Thyroid gland (tissue), 4 donors: Measurements from ENCODE around the gene LRRC34. TPM values are rescaled to one million over a fixed set of nuclear protein-coding genes. Genes with fewer than 3 reads are reported as not detected.

ENCODE experiments used
- DNase-seq, 2 donors: peaks; one replicate each; pipeline ENCODE4 v3.0.0-alpha.2; 2019
- H3K27ac ChIP-seq, 3 donors: fragments of 200-600 bp; sonication (generic); 1 replicate in 2 of 3; 2 replicates in 1 of 3; pipeline ENCODE4 v1.5.1; 2016 to 2019; ENCODE audit warnings: mild to moderate bottlenecking in 1 of 3, moderate library complexity in 1 of 3
- H3K27me3 ChIP-seq: fragments of 200-600 bp; sonication (generic); one replicate; pipeline ENCODE4 v1.5.1; 2019
- H3K36me3 ChIP-seq, 2 donors: fragments of 200-600 bp; sonication (generic); one replicate each; pipeline ENCODE4 v1.5.1; 2016 to 2019
- H3K4me1 ChIP-seq, 2 donors: fragments of 200-600 bp; sonication (generic); one replicate each; pipeline ENCODE4 v1.5.1; 2017 to 2019
- H3K4me3 ChIP-seq, 3 donors: fragments of 200-600 bp; sonication (generic); replicated peaks in 1 of 3; 1 replicate in 2 of 3; 2 replicates in 1 of 3; pipeline ENCODE4 v1.5.1; 2016; ENCODE audit warnings: mild to moderate bottlenecking in 1 of 3
- H3K9me3 ChIP-seq: fragments of 200-600 bp; sonication (generic); one replicate; pipeline ENCODE4 v1.5.1; 2017
- POLR2A ChIP-seq, 2 donors: fragments of 450-650 bp; IDR thresholded peaks; one replicate each; pipeline ENCODE4 v1.6.1; 2017; ENCODE audit warnings: antibody characterized with exemption in 2 of 2, mild to moderate bottlenecking in 2 of 2, moderate library complexity in 1 of 2
- WGBS, 2 donors: methylation state at CpG; one replicate each; pipeline ENCODE4 v1.1.5; 2017; 5-methylcytosine and 5-hydroxymethylcytosine counted together
- intact Hi-C: fragments of 100-400 bp; cut with DNase I; formaldehyde crosslinking; loops from one replicate; pipeline ENCODE4 v1.15.1; 2023
- total RNA-seq, 4 donors: library from RNA; depleted of rRNA; stranded (reverse); fragments of >200 nt; gene quantifications; one replicate each; pipeline ENCODE4 v1.2.3, GENCODE V29; 2016
- TF ChIP-seq, protein P1 (sequence below), 6 experiments: fragments of 200-600 bp in 3 of 6; fragments of 450-650 bp in 3 of 6; sonication (generic) in 3 of 6; IDR thresholded peaks; one replicate each; pipeline ENCODE4 v1.5.1; 2016 to 2019; ENCODE audit warnings: antibody characterized with exemption in 6 of 6, mild to moderate bottlenecking in 2 of 6, inconsistent platforms in 1 of 6, moderate library complexity in 1 of 6

The LRRC34 gene
- total RNA-seq, 4 donors from 2014 or later: 2.9 to 6.6 (median 5.1) TPM

DNA sequence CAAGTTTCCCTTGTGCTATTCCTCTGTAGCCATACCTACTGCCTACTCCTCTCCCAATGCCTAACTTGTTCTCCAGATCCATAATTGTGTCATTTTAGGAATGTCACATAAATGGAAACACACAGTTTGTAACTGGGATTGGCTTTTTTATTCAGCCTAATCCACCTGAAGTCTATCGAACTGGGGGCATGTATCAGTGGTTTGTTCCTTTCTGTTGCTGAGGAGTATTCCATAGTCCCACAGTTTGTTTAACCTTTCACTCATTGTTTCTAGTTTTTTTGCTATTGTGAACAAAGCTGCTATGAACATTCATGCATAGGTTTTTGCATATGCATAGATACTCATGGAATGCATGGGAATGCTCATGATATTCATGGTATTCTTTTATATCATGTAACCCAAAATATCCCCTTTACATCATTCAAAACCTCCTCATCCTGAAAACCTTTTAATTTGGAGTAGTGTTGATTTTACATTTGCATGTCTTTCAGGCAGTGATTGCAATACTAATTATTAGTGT is 25.9 kb upstream of the LRRC34 start:
- H3K36me3 ChIP-seq: no peaks in the 10 kb centered on the region
- DNase-seq: no peak
- H3K9me3 ChIP-seq: no peaks in the 10 kb centered on the region
- intact Hi-C loops: no loop called here
- no peak for TF ChIP-seq POLR2A (IDR thresholded peaks at IDR 0.05)
- TF ChIP-seq, protein P1, sequence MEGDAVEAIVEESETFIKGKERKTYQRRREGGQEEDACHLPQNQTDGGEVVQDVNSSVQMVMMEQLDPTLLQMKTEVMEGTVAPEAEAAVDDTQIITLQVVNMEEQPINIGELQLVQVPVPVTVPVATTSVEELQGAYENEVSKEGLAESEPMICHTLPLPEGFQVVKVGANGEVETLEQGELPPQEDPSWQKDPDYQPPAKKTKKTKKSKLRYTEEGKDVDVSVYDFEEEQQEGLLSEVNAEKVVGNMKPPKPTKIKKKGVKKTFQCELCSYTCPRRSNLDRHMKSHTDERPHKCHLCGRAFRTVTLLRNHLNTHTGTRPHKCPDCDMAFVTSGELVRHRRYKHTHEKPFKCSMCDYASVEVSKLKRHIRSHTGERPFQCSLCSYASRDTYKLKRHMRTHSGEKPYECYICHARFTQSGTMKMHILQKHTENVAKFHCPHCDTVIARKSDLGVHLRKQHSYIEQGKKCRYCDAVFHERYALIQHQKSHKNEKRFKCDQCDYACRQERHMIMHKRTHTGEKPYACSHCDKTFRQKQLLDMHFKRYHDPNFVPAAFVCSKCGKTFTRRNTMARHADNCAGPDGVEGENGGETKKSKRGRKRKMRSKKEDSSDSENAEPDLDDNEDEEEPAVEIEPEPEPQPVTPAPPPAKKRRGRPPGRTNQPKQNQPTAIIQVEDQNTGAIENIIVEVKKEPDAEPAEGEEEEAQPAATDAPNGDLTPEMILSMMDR (IDR thresholded peaks at IDR 0.05): no peak
- 94 to 97% methylated on average over 1 of the region's 1 CpG for WGBS, 2 donors
- H3K4me3 ChIP-seq: no peak overlapping the region
- H3K27ac ChIP-seq: no peak overlapping the region
- no peaks in the 10 kb centered on the region for H3K4me1 ChIP-seq
- H3K27me3 ChIP-seq: no peaks in the 10 kb centered on the region

DNA sequence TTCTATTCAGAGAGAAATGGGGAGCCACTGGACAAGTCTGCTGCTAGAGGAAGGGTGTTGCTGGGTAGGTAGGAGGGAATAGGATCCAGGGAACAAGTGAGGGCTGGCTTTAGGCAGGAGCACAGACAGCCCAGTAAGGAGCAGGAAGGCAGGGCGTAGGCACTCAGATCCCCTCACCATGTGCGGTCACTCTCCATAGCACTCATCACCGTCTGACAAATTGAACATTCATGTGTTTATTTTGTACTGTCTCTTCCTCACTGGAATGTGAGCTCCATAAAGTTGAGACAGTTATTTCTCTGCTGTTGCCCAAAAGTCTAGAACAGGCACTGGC is 24.2 kb upstream of the LRRC34 start:
- DNase-seq: no peak
- 84 to 88% methylated on average over 3 of the region's 3 CpGs for WGBS, 2 donors
- no peaks in the 10 kb centered on the region for H3K27me3 ChIP-seq
- TF ChIP-seq, protein P1 (IDR thresholded peaks at IDR 0.05): no peak
- no peak for TF ChIP-seq POLR2A (IDR thresholded peaks at IDR 0.05)
- H3K36me3 ChIP-seq: no peaks in the 10 kb centered on the region
- H3K27ac ChIP-seq: no peak overlapping the region
- intact Hi-C loops: no loop called here
- no peak overlapping the region for H3K4me3 ChIP-seq
- no peaks in the 10 kb centered on the region for H3K4me1 ChIP-seq
- no peaks in the 10 kb centered on the region for H3K9me3 ChIP-seq

DNA sequence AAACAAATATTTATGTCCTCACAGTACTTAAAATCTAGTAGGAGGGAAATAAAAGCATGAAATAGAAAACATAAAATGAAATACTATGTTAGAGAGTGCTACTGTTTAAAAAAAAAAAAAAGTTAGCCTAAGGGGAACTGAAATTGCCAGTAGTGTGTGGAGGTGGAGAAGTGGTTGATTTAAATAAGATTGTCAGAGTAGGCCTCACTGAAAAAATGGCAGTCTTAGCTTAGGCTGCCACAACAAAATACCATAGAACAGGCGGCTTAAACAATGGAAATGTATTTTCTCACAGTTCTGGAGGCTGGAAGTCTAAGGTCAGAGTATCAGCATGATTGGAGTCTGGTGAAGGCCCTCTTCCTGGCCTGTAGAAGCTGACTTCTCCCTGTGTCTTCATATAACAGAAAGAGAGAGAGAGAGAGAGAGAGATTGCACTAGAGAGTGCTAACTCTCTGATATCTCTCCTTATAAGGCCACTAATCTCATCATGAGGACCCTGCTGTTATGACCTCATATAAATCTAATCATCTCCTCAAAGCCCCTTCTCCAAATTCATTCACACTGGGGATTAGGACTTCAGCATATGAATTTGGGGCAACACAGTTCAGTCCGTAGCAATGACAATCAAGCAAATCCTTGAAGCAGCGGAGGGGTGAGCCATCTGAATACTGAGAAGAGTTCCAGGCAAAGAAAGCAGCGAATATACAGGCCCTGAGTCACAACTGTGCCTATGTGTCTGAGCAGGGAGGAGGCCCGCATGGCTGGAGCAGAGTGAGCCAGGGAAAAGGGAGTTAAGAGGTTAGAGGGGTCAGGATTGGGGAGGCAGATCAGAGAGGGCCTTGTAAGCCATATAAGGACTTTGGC is 23.6 kb upstream of the LRRC34 start:
- TF ChIP-seq POLR2A (IDR thresholded peaks at IDR 0.05): no peak
- TF ChIP-seq, protein P1 (IDR thresholded peaks at IDR 0.05): no peak
- intact Hi-C loops: no loop called here
- no peaks in the 10 kb centered on the region for H3K36me3 ChIP-seq
- no peaks in the 10 kb centered on the region for H3K4me1 ChIP-seq
- H3K27me3 ChIP-seq: no peaks in the 10 kb centered on the region
- no peak overlapping the region for H3K4me3 ChIP-seq
- no peak for DNase-seq
- no peak overlapping the region for H3K27ac ChIP-seq
- 87 to 91% methylated on average over 5 of the region's 5 CpGs for WGBS, 2 donors
- H3K9me3 ChIP-seq: no peaks in the 10 kb centered on the region

DNA sequence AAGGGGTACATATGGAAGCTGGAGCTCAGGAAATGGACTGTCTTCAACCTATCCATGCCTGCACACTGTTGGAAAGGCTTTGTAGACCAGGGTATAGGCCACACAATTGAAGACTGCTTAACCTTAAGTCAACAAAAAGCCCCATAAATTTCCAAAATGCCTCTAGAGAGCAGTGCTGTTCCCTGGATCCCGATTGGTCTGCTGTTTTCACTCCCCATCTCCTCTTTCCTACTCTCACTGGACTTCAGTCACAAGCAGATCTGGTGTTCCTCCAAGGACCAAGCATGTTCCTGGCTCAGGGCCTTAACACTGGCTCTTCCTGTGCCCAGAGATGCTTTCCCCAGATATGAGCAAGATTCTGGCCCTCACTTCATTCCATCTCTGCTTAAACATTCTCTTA is 22.8 kb upstream of the LRRC34 start:
- no peaks in the 10 kb centered on the region for H3K27me3 ChIP-seq
- 64 to 78% methylated on average over 1 of the region's 1 CpG for WGBS, 2 donors
- H3K4me1 ChIP-seq: no peaks in the 10 kb centered on the region
- TF ChIP-seq POLR2A (IDR thresholded peaks at IDR 0.05): no peak
- TF ChIP-seq, protein P1 (IDR thresholded peaks at IDR 0.05): no peak
- no peaks in the 10 kb centered on the region for H3K36me3 ChIP-seq
- H3K27ac ChIP-seq: no peak overlapping the region
- H3K4me3 ChIP-seq: no peak overlapping the region
- H3K9me3 ChIP-seq: no peaks in the 10 kb centered on the region
- no peak for DNase-seq
- intact Hi-C loops: no loop called here

DNA sequence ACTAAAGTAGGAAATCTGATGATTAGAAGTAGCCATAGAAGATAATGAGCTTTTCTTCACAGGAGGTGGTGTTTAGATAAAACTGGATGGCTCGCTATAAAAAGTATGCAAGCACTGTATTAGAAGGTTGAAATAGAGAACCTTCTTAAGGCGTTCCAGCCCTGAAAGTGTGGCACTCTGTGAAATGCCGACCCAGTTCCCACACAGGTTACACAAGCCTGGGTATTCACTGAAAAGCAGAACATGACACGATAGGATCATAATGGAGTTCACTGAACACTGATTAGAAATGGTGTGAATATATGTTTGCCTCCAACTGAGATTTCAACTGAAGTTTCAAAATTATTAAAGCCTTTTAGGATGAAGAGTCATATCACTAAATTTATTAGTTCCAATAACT is 15.0 kb upstream of the LRRC34 start:
- no peak for TF ChIP-seq POLR2A (IDR thresholded peaks at IDR 0.05)
- TF ChIP-seq, protein P1 (IDR thresholded peaks at IDR 0.05): no peak
- no peaks in the 10 kb centered on the region for H3K9me3 ChIP-seq
- intact Hi-C loops: no loop called here
- 90 to 94% methylated on average over 4 of the region's 4 CpGs for WGBS, 2 donors
- H3K4me3 ChIP-seq: no peak overlapping the region
- H3K27me3 ChIP-seq: no peaks in the 10 kb centered on the region
- no peak overlapping the region for H3K27ac ChIP-seq
- H3K36me3 ChIP-seq: no peaks in the 10 kb centered on the region
- no peak for DNase-seq
- no peaks in the 10 kb centered on the region for H3K4me1 ChIP-seq
